H1 (cell line): ENCODE results near the gene DYNLT3. TPM values are rescaled to one million over a fixed set of nuclear protein-coding genes. Genes with fewer than 3 reads are reported as not detected.

ENCODE experiments used
- CEBPB ChIP-seq: IDR thresholded peaks from 2 replicates; pipeline ENCODE4 v1.6.1; 2012; ENCODE audit warnings: low read depth, low read length
- polyA plus RNA-seq, 7 experiments: library from polyadenylated mRNA; depleted of rRNA in 3 of 7; stranded (reverse) in 5 of 7; unstranded in 2 of 7; fragments of >200 nt in 5 of 7; fragments of 200-250 nt in 2 of 7; gene quantifications; 1 replicate in 5 of 7; 2 replicates in 1 of 7; 4 replicates in 1 of 7; pipeline versions ENCODE4 v1.2.1 to v1.2.3, GENCODE V29; 2011 to 2013; ENCODE audit warnings: missing spikeins in 2 of 7, mixed read lengths in 2 of 7
- total RNA-seq: library from RNA; stranded (reverse); fragmentation: NEBNext Ultra II Directional; extraction: Animal tissue kit (Norgen Biotek cat#: 25700); gene quantifications from 2 replicates; pipeline ENCODE4 v1.2.1, GENCODE V29; 2021
- TF ChIP-seq, protein P1 (sequence below): IDR thresholded peaks from 2 replicates; pipeline ENCODE4 v1.6.1; 2012; ENCODE audit warnings: low read length, inconsistent platforms
- TF ChIP-seq, protein P2 (sequence below): IDR thresholded peaks from 2 replicates; pipeline ENCODE4 v1.6.1; 2012; ENCODE audit warnings: inconsistent platforms

The DYNLT3 gene
- total and polyA plus RNA-seq, 2 of the 8 experiments (the other 6 are each of a cell fraction or from before 2014, with no cell fraction given): 2.3 to 3.5 TPM

DNA sequence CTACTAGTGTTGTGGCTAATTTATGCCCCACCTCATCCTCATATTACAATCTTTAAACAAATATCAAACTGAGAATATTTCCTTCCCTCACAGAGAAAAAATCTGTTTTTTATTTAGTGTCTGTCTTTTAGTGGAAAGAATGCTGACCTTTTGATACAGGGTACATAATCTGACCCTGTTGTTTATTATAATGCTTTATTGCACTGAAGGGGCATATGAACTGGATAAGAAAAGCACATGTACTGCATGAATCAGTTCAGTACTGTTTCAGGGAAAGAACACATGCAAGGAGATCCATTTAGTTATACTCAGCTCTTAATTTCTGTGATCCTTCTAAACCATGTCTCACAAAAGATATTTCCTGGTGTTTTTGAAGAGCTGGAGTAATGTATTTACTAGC lies 15.5 kb upstream of the DYNLT3 start (continued):
- TF ChIP-seq, protein P1, sequence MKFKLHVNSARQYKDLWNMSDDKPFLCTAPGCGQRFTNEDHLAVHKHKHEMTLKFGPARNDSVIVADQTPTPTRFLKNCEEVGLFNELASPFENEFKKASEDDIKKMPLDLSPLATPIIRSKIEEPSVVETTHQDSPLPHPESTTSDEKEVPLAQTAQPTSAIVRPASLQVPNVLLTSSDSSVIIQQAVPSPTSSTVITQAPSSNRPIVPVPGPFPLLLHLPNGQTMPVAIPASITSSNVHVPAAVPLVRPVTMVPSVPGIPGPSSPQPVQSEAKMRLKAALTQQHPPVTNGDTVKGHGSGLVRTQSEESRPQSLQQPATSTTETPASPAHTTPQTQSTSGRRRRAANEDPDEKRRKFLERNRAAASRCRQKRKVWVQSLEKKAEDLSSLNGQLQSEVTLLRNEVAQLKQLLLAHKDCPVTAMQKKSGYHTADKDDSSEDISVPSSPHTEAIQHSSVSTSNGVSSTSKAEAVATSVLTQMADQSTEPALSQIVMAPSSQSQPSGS: no peak
- TF ChIP-seq CEBPB: no peak
- TF ChIP-seq, protein P2, sequence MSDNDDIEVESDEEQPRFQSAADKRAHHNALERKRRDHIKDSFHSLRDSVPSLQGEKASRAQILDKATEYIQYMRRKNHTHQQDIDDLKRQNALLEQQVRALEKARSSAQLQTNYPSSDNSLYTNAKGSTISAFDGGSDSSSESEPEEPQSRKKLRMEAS: no peak
